MM.1S (cell line): ENCODE measurements around the gene DUS2.

Source experiments
- CTCF ChIP-seq: fragments of 300-600 bp; sonication (generic); IDR thresholded peaks from 2 replicates; pipeline ENCODE4 v1.5.1; 2016; ENCODE audit warnings: antibody characterized with exemption, low read length, mixed read lengths
- EZH2 ChIP-seq: fragments of 300-600 bp; sonication (generic); optimal IDR thresholded peaks from 2 replicates; pipeline ENCODE3; 2017; ENCODE audit warnings: low read depth, mild to moderate bottlenecking, antibody characterized with exemption, low read length, mixed read lengths
- EZH2phosphoT487 ChIP-seq: fragments of 300-600 bp; sonication (generic); IDR thresholded peaks from 2 replicates; pipeline ENCODE4 v1.6.1; 2018; ENCODE audit warnings: antibody characterized with exemption, low read length

- no peak for TF ChIP-seq CTCF
- TF ChIP-seq EZH2, result no peak
- no peak for TF ChIP-seq EZH2phosphoT487
These were observed 68.5 kb downstream of the DUS2 start for GRCh38 chr16:68091380-68092261.
